GM19035 (cell line): ENCODE data around the gene MEGF11.

Source experiments
- ATAC-seq: cut with Tn5 transposase; IDR thresholded peaks from one replicate; pipeline ENCODE4 v1.9.1; 2021; ENCODE audit not compliant: unreplicated experiment

MEGF11 gene

GRCh38 chr15:66178531-66178910, 75.0 kb downstream of the MEGF11 start:
- ATAC-seq = no peak

GRCh38 chr15:66172324-66172980, 81.1 kb downstream of the MEGF11 start:
- no peak for ATAC-seq

GRCh38 chr15:66171841-66172240, 81.7 kb downstream of the MEGF11 start:
- ATAC-seq = no peak

- ATAC-seq = no peak
These were observed 82.8 kb downstream of the MEGF11 start for GRCh38 chr15:66170716-66171115.

- no peak for ATAC-seq
These were observed 83.5 kb downstream of the MEGF11 start for GRCh38 chr15:66170042-66170441.

GRCh38 chr15:66169625-66170024, 83.9 kb downstream of the MEGF11 start:
- ATAC-seq = no peak

- no peak for ATAC-seq
These were observed 84.5 kb downstream of the MEGF11 start for GRCh38 chr15:66169023-66169422.

GRCh38 chr15:66167854-66168253, 85.7 kb downstream of the MEGF11 start:
- ATAC-seq = no peak

- ATAC-seq = no peak
These were observed 87.7 kb downstream of the MEGF11 start for GRCh38 chr15:66165856-66166255.

GRCh38 chr15:66164788-66165187, 88.8 kb downstream of the MEGF11 start:
- ATAC-seq = no peak

- no peak for ATAC-seq
These were observed 90.0 kb downstream of the MEGF11 start for GRCh38 chr15:66163553-66163952.

- ATAC-seq = no peak
These were observed 91.3 kb downstream of the MEGF11 start for GRCh38 chr15:66162286-66162685.

GRCh38 chr15:66161575-66162118, 91.9 kb downstream of the MEGF11 start:
- ATAC-seq = no peak

- ATAC-seq = no peak
These were observed 92.4 kb downstream of the MEGF11 start for GRCh38 chr15:66161108-66161507.

GRCh38 chr15:66157507-66157906, 96.0 kb downstream of the MEGF11 start:
- ATAC-seq = no peak

- no peak for ATAC-seq
These were observed 97.1 kb downstream of the MEGF11 start for GRCh38 chr15:66156310-66156975.

GRCh38 chr15:66155065-66155464, 98.5 kb downstream of the MEGF11 start:
- no peak for ATAC-seq

- ATAC-seq = no peak
These were observed 99.0 kb downstream of the MEGF11 start for GRCh38 chr15:66154581-66154980.

- ATAC-seq = peak; percentile 66
These were observed 99.8 kb downstream of the MEGF11 start for GRCh38 chr15:66153549-66154415.

- ATAC-seq = no peak
These were observed 100.9 kb downstream of the MEGF11 start for GRCh38 chr15:66152650-66153049.

GRCh38 chr15:66151809-66152208, 101.7 kb downstream of the MEGF11 start:
- ATAC-seq = no peak

- ATAC-seq = no peak
These were observed 103.7 kb downstream of the MEGF11 start for GRCh38 chr15:66149871-66150270.
